Esophagus squamous epithelium (tissue), 4 donors: Measurements from ENCODE around the gene DLGAP1.

Experiments
- CTCF ChIP-seq, 6 experiments: fragments of 450-650 bp in 4 of 6; fragments of 200-600 bp in 2 of 6; sonication (generic) in 2 of 6; IDR thresholded peaks; one replicate each; pipeline ENCODE4 v1.5.1; 2016 to 2019; ENCODE audit warnings: antibody characterized with exemption in 6 of 6, mild to moderate bottlenecking in 4 of 6, moderate library complexity in 4 of 6
- POLR2A ChIP-seq, 4 donors: fragments of 450-650 bp; IDR thresholded peaks; one replicate each; pipeline ENCODE4 v1.6.1; 2017; ENCODE audit warnings: antibody characterized with exemption in 4 of 4, mild to moderate bottlenecking in 4 of 4, moderate library complexity in 3 of 4

- TF ChIP-seq CTCF (IDR thresholded peaks at IDR 0.05): no peak
- no peak for TF ChIP-seq POLR2A (IDR thresholded peaks at IDR 0.05)
Measured at GRCh38 chr18:4271952-4272351, 183.2 kb downstream of the DLGAP1 start.
